Activated naive CD4-positive, alpha-beta T cell treated with anti-CD3 and anti-CD28 coated beads, Interleukin-2, amount 10 ng/mL, durations not matched to agents 5 hours and 36 hours (primary cell): ENCODE data around the gene SLC25A3. TPM values are rescaled to one million over a fixed set of nuclear protein-coding genes. Genes with fewer than 3 reads are reported as not detected.

Experiments used
- total RNA-seq, 2 experiments: library from RNA; stranded (reverse); gene quantifications; one replicate each; pipeline ENCODE4 v1.2.3, GENCODE V29; 2021

SLC25A3 gene
- total RNA-seq, result 100 to 1,000 TPM; 387 to 393 TPM

GRCh38 chr12:98593351-98594049 lies at the start of gene SLC25A3:
SLC25A3 (plus strand) TSS chr12:98593686; CDS start chr12:98593979, 293 bp downstream.

DNA sequence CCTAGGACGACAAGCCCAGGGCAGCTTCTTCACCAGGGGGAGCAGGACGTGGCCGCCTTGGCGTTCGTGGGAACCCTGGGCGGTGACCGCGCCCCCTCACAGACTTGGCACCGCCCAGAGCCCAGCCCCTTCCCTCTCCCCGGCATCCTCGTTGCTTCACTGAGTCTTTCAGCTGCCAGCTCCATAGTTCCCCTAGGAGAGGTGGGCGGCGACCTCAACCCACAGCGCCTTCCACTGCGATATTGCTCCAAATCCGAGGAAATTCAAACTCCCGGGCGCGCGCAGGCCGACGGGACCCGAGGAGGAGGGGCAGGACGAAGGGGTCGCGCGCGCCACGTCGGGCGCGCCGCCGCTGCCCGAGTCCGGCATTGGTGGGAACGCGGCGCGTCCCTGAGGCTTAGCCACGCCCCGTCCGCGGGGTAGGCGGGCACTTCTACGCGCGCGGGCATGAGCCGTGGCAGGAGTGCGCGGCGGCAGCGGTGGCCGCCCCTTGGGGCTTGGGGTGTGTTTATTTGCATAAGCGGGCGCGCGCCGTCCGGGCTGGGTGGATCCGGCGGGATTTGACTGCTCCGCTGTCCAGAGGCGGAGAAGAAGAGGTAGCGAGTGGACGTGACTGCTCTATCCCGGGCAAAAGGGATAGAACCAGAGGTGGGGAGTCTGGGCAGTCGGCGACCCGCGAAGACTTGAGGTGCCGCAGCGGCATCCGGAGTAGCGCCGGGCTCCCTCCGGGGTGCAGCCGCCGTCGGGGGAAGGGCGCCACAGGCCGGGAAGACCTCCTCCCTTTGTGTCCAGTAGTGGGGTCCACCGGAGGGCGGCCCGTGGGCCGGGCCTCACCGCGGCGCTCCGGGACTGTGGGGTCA lies 51.5 kb downstream of the SLC25A3 start, which contains the start of the genes APAF1 and IKBIP:
TSS of gene APAF1 (plus strand) at position 579 of the 860 bp plus-strand sequence. CDS start 3,070 bp downstream, outside the sequence.
TSS of gene IKBIP (minus strand) at position 77 of the 860 bp plus-strand sequence. CDS start 87 bp downstream, outside the sequence.

Other genes starting within 250 kb of the SLC25A3 start
- 100 to 1,000 TPM; 297 to 304 TPM for gene TMPO, start 78.1 kb upstream of the SLC25A3 start, total RNA-seq
- gene IKBIP, start 51.1 kb downstream of the SLC25A3 start, total RNA-seq, result 10 to 100 TPM; 17.6 to 18.0 TPM
- gene APAF1, start 51.6 kb downstream of the SLC25A3 start, total RNA-seq, result 10 to 100 TPM; 31.0 to 31.1 TPM